NOMO-1 (cell line): Measurements from ENCODE around the gene RABL2A.
"Not testable (repeated sequence)": the region's sequence is repeated elsewhere in the genome, so short reads cannot be mapped to it uniquely, and the experiment has no call there.

Source experiments
- DNase-seq, 2 experiments: peaks; one replicate each; lab custom pipeline; 2025; ENCODE audit not compliant: unreplicated experiment in 2 of 2; lab: John Stamatoyannopoulos, UW

RABL2A gene

DNA sequence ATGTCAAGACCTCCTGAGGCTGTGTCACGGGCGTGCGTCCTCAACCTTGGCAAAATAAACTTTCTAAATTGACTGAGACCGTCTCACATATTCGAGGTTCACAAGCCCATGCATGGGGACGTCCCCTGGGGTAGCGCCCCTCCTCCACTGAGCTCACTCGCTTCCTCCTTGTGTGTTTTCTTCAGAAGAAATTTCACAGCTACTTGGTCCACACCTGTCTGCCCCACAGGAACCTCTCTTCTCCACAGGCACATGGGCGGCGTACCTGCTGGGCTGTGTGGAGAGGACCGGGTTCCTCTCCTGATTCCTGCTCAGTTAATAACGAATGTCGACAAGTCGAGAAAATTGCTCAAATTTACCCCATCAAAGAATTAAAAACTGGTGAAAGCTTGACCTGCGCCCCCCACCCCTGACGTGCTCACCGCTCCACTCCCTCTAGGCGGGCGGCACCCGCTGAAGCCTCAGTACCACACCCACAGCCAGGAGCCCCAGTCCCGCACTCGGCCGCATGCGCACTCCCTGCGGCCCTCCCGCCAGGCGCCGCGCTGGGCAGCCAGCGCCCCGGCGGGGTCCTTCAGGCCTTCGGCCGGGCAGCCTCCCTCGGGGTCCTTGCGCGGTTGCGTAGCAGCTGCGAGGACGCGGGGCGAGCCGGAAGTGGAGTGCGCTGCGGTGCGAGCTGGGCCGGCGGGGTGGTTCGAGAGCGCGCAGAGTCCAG, at the start of gene RABL2A:
TSS of gene RABL2A (plus strand) at position 651 of the 715 bp plus-strand sequence. CDS start 1,341 bp downstream, outside the sequence.
- DNase-seq = not testable (repeated sequence)

DNA sequence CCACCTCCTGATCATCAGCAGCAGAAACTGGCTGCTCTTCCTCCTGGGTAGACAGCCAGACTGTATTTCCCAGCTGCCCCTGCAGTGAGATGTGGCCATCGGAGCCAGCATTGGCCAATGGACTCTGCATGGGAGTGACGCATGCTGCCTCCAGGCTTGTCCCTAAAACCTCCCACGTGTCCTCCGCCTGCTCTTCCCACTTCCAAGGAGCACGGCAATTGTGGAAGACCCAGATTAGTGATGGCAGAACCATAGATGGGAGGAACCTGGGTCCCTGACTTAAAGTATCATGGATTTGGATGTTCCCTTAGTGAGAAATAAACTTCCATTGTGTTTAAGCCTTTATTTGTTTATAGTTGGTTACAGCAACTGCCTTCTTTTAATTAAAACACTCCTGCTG, 48.6 kb upstream of the RABL2A start:
- DNase-seq = not testable (repeated sequence)

DNA sequence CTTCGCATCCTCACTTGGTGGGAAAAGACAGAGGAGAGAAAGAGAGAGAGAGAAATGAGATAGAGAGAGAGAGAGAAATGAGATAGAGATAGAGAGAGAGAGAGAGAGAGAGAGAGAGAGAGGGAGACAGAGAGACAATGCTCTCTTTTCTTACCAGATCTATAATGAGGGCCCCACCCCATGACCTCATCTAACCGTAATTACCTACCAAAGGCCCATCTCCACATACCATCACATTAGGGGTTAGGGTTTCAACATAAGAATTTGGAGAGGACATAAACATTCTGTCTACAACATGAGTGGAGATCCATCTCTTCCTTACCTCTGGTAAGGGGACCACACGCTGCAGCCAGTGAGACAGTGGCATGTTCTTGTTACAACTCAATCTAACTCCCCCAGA, 44.6 kb upstream of the RABL2A start:
- DNase-seq = not testable (repeated sequence)

DNA sequence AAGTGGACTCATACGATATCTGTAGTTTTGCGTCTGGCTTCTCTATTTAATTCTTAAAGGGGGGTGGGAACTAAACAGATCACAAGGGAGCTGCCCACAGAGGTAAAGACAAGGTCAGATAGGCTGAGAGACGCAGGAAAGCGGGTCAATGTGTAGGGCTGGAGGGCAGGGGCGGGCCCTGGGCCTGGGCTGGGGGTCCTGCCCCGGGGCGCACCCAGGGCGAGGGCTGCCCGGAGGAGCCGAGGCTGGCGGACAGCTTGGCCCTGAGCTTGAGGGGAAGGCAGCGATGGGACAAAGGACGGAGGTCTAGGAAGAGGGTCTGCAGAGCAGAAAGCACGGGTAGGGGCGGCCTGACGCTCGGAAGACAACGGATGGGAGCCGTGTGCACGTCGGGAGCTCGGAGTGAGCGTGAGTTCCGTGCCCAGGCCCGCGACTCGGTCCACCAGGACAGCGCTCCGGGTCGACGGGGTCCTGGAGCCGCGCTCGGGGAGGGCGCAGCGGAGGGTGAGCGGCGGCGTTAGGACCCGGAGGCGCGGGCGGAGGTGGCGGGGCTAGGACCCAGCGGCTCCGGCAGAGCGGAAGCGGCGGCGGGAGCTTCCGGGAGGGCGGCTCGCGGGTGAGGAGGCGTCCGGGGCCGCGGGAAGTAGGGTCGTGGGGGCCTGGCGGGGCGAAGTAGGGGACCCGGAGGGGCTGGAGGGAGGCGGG, 43.4 kb upstream of the RABL2A start:
- DNase-seq = not testable (repeated sequence)

DNA sequence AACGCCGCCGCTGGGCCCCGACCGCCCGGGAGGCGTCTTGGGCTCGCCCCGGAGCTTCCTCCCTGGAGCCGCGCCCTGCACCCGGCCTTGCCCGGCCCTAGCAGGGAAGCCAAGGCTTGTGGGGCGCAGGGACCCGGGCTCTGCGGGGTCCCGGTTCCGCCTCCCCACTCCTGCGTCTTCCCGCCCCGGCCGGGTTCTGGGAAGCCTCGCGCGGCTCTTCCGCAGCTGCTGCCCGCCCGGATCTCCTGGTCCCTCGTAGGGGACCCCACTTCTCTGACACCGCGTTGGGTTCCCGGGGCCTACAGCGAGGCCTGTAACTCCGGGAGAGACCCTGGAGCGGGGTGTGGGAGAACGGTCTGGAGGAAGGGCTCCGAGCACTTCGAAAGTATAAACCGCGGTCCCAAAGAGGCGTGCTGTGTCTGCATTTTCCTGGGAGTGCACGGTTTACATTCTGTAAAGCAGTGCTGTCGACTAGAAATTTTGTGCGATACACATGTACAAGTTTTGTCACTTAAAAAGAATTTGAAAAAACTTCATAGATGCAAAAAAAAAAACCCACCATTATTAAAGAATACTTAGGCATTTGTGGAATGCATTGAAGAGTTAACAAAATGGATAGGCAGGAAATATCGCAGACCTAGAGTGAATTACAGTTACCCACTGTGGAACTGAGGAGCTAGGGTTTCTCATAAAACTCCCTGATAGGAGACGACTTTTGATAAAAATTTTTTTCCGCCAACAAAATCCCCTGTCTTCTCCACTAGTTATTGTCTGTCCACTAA, 42.6 kb upstream of the RABL2A start:
- DNase-seq = not testable (repeated sequence)

DNA sequence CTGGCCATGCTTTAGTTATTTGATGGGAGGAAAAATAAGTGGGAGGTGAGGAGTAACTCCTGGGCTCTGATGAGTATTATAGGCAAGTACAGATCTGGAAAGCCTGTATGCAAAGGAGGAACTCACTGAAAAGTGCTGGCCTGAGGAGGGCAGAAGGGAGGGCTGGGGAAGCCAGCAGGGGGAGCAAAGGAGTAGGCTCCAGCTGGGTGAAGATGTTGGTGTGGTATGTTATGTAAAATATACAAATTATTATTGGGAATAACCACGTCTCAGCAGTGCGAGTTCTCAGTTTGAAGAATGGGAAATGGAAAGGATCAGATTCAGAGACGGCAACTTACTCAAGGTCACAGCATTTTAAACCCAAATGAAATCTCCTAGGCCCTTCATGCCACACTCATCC, 39.9 kb upstream of the RABL2A start:
- DNase-seq = not testable (repeated sequence)

DNA sequence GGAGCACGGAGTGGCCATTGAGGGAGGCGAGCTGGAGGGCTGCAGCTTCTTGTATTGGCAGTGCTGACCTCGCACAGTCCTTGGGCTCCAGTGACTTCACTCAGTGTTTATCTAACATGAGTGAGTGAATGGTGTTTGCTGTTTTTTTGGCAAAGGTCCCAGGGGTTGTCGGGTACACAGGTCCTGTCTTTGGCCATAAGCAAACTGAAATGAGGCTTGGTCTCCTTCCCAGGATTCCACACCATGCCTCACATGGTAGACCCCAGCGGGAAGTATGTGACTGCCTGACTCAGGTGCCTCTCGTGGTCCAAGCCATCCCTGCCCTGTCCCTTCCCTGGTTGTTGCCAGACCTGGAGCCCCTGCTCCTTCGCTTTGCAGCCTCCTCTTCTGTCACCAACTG, 37.5 kb upstream of the RABL2A start:
- not testable (repeated sequence) for DNase-seq

DNA sequence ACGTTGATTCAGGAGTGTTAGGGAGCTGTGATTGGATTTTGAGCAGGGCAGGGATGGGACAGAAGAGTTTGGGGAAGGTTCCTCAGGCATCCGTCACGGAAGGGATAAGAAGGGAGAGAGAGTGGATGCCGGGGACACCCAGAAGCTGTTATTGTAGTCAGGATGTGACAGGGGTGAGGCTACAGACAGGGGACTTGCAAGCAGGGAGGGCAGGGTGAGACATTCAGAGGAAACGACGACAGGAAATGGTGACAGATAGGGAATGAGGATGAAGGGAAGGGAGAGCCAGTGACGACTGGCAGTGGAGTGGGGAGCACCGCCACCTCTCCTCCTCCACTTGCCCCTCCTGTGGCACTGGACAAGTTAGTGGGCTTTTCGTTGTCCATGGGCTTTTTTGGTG, 35.1 kb upstream of the RABL2A start:
- not testable (repeated sequence) for DNase-seq

DNA sequence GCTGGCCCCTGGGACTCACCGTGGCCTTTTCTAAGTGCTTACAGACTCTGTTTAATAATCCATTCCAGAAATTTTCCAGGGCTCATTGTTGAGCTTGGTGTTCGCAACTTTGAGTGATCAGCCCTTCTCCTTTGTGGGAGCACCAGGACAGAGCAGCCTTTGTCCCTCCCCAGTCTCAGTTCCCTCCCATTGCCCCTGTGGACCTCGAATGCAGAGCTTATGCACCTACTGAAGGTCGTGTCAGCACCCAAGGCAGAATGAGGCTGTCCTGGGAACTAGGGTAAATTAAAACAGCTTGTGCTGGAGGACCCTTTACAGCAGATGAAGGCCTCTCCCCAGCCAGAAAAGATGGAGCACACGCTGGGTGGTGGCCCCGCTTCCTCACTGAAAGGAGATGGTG, 33.8 kb upstream of the RABL2A start:
- not testable (repeated sequence) for DNase-seq

DNA sequence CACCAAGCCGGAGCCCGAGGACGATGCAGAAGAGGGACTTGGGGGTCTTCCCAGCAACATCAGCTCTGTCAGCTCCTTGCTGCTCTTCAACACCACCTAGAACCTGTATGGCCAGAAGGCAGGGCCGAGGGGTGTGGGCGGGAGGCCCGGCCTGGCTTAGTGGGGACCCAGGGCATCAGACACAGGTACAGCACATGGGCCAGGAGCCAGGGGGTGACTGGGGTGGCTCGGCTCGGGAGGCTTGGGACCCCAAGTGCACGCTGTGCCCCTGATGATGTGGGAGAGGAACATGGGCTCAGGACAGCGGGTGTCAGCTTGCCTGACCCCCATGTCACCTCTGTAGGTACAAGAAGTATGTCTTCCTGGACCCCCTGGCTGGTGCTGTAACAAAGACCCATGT, 31.3 kb upstream of the RABL2A start:
- not testable (repeated sequence) for DNase-seq

DNA sequence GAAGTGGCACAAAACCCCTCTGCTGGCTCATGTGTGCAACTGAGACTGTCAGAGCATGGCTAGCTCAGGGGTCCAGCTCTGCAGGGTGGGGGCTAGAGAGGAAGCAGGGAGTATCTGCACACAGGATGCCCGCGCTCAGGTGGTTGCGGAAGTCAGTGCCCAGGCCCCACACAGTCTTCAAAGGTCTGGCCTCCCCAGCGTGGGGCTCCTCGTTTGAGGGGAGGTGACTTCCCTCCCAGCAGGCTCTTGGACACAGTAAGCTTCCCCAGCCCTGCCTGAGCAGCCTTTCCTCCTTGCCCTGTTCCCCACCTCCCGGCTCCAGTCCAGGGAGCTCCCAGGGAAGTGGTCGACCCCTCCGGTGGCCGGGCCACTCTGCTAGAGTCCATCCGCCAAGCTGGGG, 29.9 kb upstream of the RABL2A start:
- not testable (repeated sequence) for DNase-seq

DNA sequence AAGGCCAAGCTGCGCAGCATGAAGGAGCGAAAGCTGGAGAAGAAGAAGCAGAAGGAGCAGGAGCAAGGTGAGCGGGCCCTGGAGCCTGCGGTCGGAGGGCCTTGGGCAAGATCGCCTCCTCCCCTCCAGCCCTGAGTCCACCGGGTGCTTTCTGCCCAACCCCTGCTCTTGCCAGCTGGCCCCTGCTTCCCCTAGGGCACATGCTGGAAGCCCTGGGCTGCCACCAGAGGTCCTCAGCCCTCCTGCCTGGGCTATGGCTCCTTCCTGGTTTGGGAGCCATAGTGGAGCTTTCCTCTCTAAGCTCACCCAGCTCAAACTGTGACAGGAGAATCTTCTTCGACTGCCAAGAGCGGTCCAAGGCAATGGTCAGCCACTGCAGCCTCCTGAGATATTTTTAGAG, 29.5 kb upstream of the RABL2A start:
- not testable (repeated sequence) for DNase-seq

DNA sequence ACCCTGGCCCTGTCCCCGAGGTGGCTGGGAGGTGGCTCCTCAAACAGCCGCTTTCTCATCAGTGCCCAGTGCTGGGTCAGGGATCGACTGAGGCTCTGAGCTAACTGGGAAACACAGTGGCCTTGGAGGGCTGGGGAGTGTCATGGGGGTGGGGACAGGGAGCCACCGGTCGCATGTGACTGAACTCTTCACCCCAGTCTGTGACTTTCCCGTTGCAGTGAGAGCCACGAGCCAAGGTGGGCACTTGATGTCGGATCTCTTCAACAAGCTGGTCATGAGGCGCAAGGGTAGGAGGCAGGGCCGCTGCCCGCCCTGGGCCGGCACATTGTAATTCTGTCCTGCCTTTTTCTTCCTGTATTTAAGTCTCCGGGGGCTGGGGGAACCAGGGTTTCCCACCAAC, 28.9 kb upstream of the RABL2A start:
- DNase-seq = not testable (repeated sequence)

DNA sequence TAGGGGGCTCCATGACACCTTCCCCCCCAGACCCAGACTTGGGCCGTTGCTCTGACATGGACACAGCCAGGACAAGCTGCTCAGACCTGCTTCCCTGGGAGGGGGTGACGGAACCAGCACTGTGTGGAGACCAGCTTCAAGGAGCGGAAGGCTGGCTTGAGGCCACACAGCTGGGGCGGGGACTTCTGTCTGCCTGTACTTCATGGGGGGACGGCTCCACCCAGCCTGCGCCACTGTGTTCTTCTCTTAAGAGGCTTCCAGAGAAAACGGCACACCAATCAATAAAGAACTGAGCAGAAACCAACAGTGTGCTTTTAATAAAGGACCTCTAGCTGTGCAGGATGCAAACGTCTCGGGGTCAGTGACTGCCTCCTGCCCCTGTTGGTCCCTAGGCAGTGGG, 28.3 kb upstream of the RABL2A start:
- DNase-seq = not testable (repeated sequence)

DNA sequence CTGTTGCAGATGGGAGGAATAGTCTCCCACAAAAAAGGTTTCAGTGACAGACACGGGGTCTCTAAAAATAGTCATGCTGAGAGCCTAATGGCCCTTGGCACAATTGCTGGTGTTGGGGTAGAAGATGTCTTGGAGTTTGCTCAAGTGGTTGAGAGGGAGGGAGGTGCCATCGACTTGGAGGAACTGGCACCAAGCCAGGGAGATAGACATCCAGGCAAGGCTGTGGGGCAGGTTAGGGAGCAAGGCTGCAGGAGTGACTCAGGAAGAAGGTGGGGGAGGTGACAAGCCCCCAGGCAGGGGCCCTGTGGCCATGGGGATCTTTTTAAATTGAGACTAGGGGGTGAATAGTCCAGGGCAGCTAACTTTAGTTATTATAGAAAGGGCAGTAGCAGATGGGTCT, 27.9 kb upstream of the RABL2A start:
- not testable (repeated sequence) for DNase-seq

DNA sequence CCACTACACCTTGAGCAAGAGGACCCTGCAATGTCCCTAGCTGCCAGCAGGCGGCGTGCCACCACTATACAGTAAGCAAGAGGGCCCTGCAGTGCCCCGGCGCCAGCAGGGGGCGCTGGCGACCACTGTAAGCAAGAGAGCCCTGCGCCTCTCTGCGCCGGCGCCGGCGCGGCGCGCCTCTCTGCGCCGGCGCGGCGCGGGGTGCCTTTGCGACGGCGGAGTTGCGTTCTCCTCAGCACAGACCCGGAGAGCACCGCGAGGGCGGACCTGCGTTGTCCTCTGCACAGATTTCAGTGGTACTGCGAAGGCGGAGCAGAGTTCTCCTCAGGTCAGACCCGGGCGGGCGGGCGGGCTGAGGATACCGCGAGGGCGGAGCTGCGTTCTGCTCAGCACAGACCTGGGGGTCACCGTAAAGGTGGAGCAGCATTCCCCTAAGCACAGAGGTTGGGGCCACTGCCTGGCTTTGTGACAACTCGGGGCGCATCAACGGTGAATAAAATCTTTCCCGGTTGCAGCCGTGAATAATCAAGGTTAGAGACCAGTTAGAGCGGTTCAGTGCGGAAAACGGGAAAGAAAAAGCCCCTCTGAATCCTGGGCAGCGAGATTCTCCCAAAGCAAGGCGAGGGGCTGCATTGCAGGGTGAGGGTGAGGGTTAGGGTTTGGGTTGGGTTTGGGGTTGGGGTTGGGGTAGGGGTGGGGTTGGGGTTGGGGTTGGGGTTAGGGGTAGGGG, 24.9 kb upstream of the RABL2A start:
- not testable (repeated sequence) for DNase-seq

DNA sequence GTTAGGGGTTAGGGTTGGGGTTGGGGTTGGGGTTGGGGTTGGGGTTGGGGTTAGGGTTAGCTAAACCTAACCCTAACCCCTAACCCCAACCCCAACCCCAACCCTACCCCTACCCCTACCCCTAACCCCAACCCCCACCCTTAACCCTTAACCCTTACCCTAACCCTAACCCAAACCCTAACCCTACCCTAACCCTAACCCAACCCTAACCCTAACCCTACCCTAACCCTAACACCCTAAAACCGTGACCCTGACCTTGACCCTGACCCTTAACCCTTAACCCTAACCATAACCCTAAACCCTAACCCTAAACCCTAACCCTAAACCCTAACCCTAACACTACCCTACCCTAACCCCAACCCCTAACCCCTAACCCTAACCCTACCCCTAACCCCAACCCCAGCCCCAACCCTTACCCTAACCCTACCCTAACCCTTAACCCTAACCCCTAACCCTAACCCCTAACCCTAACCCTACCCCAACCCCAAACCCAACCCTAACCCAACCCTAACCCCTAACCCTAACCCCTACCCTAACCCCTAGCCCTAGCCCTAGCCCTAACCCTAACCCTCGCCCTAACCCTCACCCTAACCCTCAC, 24.1 kb upstream of the RABL2A start:
- DNase-seq = no peak

DNA sequence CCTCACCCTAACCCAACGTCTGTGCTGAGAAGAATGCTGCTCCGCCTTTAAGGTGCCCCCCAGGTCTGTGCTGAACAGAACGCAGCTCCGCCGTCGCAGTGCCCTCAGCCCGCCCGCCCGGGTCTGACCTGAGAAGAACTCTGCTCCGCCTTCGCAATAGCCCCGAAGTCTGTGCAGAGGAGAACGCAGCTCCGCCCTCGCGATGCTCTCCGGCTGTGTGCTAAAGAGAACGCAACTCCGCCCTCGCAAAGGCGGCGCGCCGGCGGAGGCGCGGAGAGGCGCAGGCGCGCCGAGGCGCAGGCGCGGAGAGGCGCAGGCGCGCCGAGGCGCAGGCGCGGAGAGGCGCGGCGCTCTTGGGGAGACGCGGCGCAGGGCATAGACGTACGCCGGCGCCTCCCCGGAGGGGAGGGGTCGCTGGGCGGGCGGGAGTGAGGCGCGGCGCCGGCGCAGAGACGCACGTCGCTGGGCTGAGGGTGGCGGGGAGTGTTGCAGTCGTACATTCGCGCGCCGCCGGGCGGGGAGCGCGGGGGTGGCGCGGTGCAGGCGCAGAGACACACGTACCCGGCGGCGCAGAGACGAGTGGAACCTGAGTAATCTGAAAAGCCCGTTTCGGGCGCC, 23.5 kb upstream of the RABL2A start:
- DNase-seq = not testable (repeated sequence)

DNA sequence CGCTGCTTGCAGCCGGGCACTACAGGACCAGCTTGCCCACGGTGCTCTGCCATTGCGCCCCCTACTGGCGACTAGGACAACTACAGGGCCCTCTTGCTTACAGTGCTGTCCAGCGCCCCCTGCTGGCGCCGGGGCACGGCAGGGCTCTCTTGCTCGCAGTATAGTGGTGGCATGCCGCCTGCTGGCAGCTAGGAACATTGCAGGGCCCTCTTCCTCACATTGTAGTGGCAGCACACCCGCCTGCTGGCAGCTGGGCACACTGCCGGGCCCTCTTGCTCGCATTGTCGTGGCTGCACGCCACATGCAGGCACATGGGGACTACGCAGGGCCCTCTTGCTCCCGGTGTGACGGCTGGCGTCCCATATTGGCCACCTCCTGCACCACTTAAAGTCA, 23.0 kb upstream of the RABL2A start:
- not testable (repeated sequence) for DNase-seq

DNA sequence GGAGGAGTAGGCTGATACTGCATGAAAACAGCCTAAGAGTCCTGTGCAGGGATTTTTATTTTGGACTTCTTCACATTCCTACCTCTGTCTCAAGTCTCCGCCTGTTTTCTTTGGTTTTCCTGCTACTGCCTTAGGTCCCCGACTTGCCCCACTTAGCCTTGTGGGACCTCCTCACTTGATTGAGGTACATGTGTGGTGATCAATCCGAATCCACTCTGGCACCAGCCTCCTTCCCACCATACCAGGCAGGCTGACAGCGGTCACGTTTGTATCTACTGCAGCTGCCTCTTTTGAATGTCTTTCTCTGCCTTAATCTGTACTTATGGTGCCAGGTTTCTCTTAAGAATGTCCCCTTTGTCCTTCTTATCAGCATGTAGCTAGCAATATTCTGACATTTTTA, 22.4 kb upstream of the RABL2A start:
- not testable (repeated sequence) for DNase-seq
